NCI-H2196 (cell line): Measurements from ENCODE around the gene PSMA6.

Experiments
- DNase-seq: peaks from one replicate; lab custom pipeline; 2025; ENCODE audit not compliant: unreplicated experiment; lab: John Stamatoyannopoulos, UW

PSMA6 gene

GRCh38 chr14:35365130-35366055, 73.2 kb downstream of the PSMA6 start:
- no peak for DNase-seq

- DNase-seq = no peak
These were observed 73.9 kb downstream of the PSMA6 start for GRCh38 chr14:35366056-35366451.

GRCh38 chr14:35366521-35366976, 74.4 kb downstream of the PSMA6 start:
- no peak for DNase-seq

- no peak for DNase-seq
These were observed 74.8 kb downstream of the PSMA6 start for GRCh38 chr14:35367056-35367372.
